Type B pancreatic cell (in vitro differentiated cells): Measurements from ENCODE around the gene WDR70. TPM values are rescaled to one million over a fixed set of nuclear protein-coding genes. Genes with fewer than 3 reads are reported as not detected.
"Not testable (repeated sequence)": the region's sequence is repeated elsewhere in the genome, so short reads cannot be mapped to it uniquely, and the experiment has no call there.

Experiments used
- DNase-seq: peaks from one replicate; pipeline ENCODE4 v3.0.0; 2021; ENCODE audit warnings: mixed read lengths; ENCODE audit not compliant: unreplicated experiment; ENCODE audit errors: extremely low spot score
- H3K27ac Mint-ChIP-seq: 2 replicates; pipeline ENCODE4 v1.8.0; 2021; ENCODE audit warnings: mild to moderate bottlenecking, mixed read lengths
- H3K27me3 Mint-ChIP-seq: 2 replicates; pipeline ENCODE4 v1.8.0; 2021; ENCODE audit warnings: mixed read lengths
- H3K36me3 Mint-ChIP-seq: 2 replicates; pipeline ENCODE4 v1.8.0; 2021; ENCODE audit warnings: mixed read lengths
- H3K4me1 Mint-ChIP-seq: one replicate; pipeline ENCODE4 v1.8.0; 2021; ENCODE audit warnings: mixed read lengths; ENCODE audit not compliant: unreplicated experiment
- H3K4me3 Mint-ChIP-seq: 2 replicates; pipeline ENCODE4 v1.8.0; 2021; ENCODE audit warnings: mild to moderate bottlenecking, mixed read lengths
- H3K9me3 Mint-ChIP-seq: 2 replicates; pipeline ENCODE4 v1.8.0; 2021; ENCODE audit warnings: mixed read lengths
- CTCF ChIP-seq: fragments of 200-600 bp; sonication (generic); conservative IDR thresholded peaks from 2 replicates; pipeline ENCODE4 v1.5.0; 2021; ENCODE audit warnings: antibody characterized with exemption, mild to moderate bottlenecking
- total RNA-seq: library from RNA; stranded (reverse); gene quantifications from 2 replicates; pipeline ENCODE4 v1.2.1, GENCODE V29; 2021; ENCODE audit warnings: low replicate concordance

WDR70 gene
- total RNA-seq, 1 donor from 2014 or later: 50.2 TPM

- H3K27ac Mint-ChIP-seq: no peak overlapping the region
- no peak overlapping the region for H3K4me3 Mint-ChIP-seq
- DNase-seq: no peak
- peaks cover 8% of the 10 kb centered on the region for H3K4me1 Mint-ChIP-seq
- no peak for TF ChIP-seq CTCF
- H3K27me3 Mint-ChIP-seq: no peaks in the 10 kb centered on the region
- H3K36me3 Mint-ChIP-seq: peaks cover 2% of the 10 kb centered on the region
- H3K9me3 Mint-ChIP-seq: no peaks in the 10 kb centered on the region
Observed at GRCh38 chr5:37664551-37664950, 285.4 kb downstream of the WDR70 start.

- Mint-ChIP-seq H3K4me1 (peaks cover 8% of the 10 kb centered on the region), H3K9me3 (no peaks in the 10 kb centered on the region), H3K36me3 (peaks cover 5% of the 10 kb centered on the region), H3K27me3 (no peaks in the 10 kb centered on the region), H3K27ac (no peak overlapping the region), H3K4me3 (no peak overlapping the region)
- no peak for TF ChIP-seq CTCF
- no peak for DNase-seq
Observed at GRCh38 chr5:37665272-37665671, 286.2 kb downstream of the WDR70 start.

GRCh38 chr5:37665889-37666288 is 286.8 kb downstream of the WDR70 start:
- no peaks in the 10 kb centered on the region for H3K9me3 Mint-ChIP-seq
- H3K36me3 Mint-ChIP-seq: peaks cover 5% of the 10 kb centered on the region
- DNase-seq: no peak
- no peak overlapping the region for H3K4me3 Mint-ChIP-seq
- peaks cover 8% of the 10 kb centered on the region for H3K4me1 Mint-ChIP-seq
- no peak for TF ChIP-seq CTCF
- H3K27me3 Mint-ChIP-seq: no peaks in the 10 kb centered on the region
- H3K27ac Mint-ChIP-seq: no peak overlapping the region

GRCh38 chr5:37667430-37667829 is 288.3 kb downstream of the WDR70 start:
- no peak for DNase-seq
- Mint-ChIP-seq H3K27me3 (no peaks in the 10 kb centered on the region), H3K36me3 (peaks cover 5% of the 10 kb centered on the region), H3K4me3 (no peak overlapping the region), H3K9me3 (no peaks in the 10 kb centered on the region), H3K4me1 (peaks cover 4% of the 10 kb centered on the region), H3K27ac (no peak overlapping the region)
- TF ChIP-seq CTCF: no peak

GRCh38 chr5:37667846-37668245 is 288.7 kb downstream of the WDR70 start:
- Mint-ChIP-seq H3K4me3 (no peak overlapping the region), H3K4me1 (peaks cover 4% of the 10 kb centered on the region), H3K36me3 (peaks cover 5% of the 10 kb centered on the region), H3K9me3 (no peaks in the 10 kb centered on the region), H3K27me3 (no peaks in the 10 kb centered on the region), H3K27ac (no peak overlapping the region)
- no peak for DNase-seq
- TF ChIP-seq CTCF: no peak

- DNase-seq: no peak
- no peaks in the 10 kb centered on the region for H3K27me3 Mint-ChIP-seq
- peaks cover 4% of the 10 kb centered on the region for H3K4me1 Mint-ChIP-seq
- no peak overlapping the region for H3K27ac Mint-ChIP-seq
- H3K36me3 Mint-ChIP-seq: peaks cover 5% of the 10 kb centered on the region
- H3K4me3 Mint-ChIP-seq: no peak overlapping the region
- no peak for TF ChIP-seq CTCF
- H3K9me3 Mint-ChIP-seq: no peaks in the 10 kb centered on the region
Observed at GRCh38 chr5:37668524-37669047, 289.5 kb downstream of the WDR70 start.

- H3K4me3 Mint-ChIP-seq, DNase-seq, H3K27ac Mint-ChIP-seq: not testable (repeated sequence)
Observed at GRCh38 chr5:37672118-37672588, 293.0 kb downstream of the WDR70 start.

GRCh38 chr5:37674361-37674760 is 295.2 kb downstream of the WDR70 start:
- not testable (repeated sequence) for H3K4me1 Mint-ChIP-seq, H3K27ac Mint-ChIP-seq, H3K36me3 Mint-ChIP-seq, H3K4me3 Mint-ChIP-seq, DNase-seq, H3K27me3 Mint-ChIP-seq, H3K9me3 Mint-ChIP-seq

More at GRCh38 chr5:37672118-37672588, 293.0 kb downstream of the WDR70 start:
- not testable (repeated sequence) for H3K4me1 Mint-ChIP-seq, H3K36me3 Mint-ChIP-seq, H3K9me3 Mint-ChIP-seq, H3K27me3 Mint-ChIP-seq
